ENCODE data around the gene CANT1. TPM values are rescaled to one million over a fixed set of nuclear protein-coding genes. Genes with fewer than 3 reads are reported as not detected.
A peak's percentile ranks its signal among the peaks of the same experiment; 100 is the strongest.

Gene CANT1
- total RNA-seq, 4 donors from 2014 or later = 17.5 to 38.3 (median 26.6) TPM

DNA sequence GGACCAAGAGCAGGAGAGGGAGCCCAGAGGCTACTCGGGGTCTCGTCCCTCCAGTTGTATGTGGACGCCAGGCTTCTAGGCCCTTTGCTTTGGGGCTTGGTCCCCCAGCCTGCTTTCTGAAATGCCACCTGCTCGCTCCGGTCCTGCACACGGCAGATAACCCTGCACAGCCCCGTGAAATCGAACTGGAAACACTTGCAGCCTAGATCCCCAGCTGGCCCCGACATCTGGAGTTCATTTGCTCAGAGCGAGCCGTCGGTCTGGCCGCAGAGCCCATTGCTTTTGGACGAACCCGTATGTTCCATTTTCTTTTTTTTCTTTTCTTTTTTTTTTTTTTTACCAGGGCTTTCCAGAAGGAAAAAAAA, 37.3 kb upstream of the CANT1 start:
- TF ChIP-seq, protein P1, sequence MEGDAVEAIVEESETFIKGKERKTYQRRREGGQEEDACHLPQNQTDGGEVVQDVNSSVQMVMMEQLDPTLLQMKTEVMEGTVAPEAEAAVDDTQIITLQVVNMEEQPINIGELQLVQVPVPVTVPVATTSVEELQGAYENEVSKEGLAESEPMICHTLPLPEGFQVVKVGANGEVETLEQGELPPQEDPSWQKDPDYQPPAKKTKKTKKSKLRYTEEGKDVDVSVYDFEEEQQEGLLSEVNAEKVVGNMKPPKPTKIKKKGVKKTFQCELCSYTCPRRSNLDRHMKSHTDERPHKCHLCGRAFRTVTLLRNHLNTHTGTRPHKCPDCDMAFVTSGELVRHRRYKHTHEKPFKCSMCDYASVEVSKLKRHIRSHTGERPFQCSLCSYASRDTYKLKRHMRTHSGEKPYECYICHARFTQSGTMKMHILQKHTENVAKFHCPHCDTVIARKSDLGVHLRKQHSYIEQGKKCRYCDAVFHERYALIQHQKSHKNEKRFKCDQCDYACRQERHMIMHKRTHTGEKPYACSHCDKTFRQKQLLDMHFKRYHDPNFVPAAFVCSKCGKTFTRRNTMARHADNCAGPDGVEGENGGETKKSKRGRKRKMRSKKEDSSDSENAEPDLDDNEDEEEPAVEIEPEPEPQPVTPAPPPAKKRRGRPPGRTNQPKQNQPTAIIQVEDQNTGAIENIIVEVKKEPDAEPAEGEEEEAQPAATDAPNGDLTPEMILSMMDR (IDR thresholded peaks at IDR 0.05 in 4 of 5, conservative IDR thresholded peaks at IDR 0.05 in 1 of 5) = no peak
- no peak for TF ChIP-seq POLR2A (IDR thresholded peaks at IDR 0.05)
- ATAC-seq (peak; percentile 30 to 43), DNase-seq (peak in 1 of 2 donors; percentile 43)
- H3K36me3 ChIP-seq = no peaks in the 10 kb centered on the region
- no peaks in the 10 kb centered on the region for H3K9me3 ChIP-seq
- H3K27me3 ChIP-seq = peaks cover 0 to 3% (median 2%) of the 10 kb centered on the region in 3 donors
- intact Hi-C loops (cut with DNase I; ENCODE audit: low total_unique reads) = loop anchor here (2.0 kb wide), 1 partner anchor 36 kb away; no protein-coding TSS in a partner anchor
- peaks cover 10 to 13% of the 10 kb centered on the region in 2 donors for H3K4me1 ChIP-seq
- H3K4me3 ChIP-seq = no peak overlapping the region
- in situ Hi-C loops (cut with MboI; ENCODE audit: low sequenced_read_pairs in 4 of 4) = loop anchor here in 1 of 4 donors (5.0 kb wide), 1 partner anchor 35 kb away; no protein-coding TSS in a partner anchor
- peak overlapping the region; percentile 51 to 67 (median 59) for H3K27ac ChIP-seq

DNA sequence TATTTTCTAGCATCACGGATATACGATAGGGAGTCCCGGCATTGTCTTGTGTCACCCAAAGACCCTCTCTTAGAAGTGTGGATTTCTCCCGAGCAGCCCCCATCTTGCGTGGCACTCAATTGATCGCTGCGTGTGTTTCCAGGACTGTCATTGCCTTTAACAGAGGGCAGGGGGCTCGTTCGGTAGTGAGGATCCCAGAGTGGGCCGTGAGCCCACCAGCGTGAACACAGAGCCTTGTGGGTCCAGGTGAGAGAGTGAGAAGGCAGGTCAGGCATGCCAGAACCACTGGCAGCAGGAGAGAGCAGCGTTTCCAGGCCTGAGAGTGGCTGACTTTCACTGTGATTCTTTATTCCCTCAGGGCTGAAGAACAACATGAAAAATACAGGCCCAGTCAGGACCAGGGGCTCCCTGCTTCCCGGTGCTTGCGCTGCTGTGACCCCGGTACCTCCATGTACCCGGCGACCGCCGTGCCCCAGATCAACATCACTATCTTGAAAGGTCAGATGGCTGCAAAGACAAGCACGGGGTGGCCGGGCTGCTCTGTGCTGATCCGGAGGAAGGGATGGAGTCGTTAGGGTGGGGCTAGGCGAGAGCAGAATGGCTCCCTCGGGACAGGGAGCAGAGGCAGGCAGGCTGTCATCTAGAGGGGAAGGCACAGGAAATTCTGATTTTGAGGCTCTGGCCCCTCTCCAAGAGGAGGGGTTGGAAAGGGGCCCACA, 36.8 kb upstream of the CANT1 start:
- peak in 1 of 2 donors; percentile 42 for DNase-seq
- intact Hi-C loops (cut with DNase I; ENCODE audit: low total_unique reads) (loop anchor here (2.0 kb wide), 1 partner anchor 36 kb away; no protein-coding TSS in a partner anchor), in situ Hi-C loops (cut with MboI; ENCODE audit: low sequenced_read_pairs in 4 of 4) (loop anchor here in 1 of 4 donors (5.0 kb wide), 1 partner anchor 36 kb away; no protein-coding TSS in a partner anchor)
- Histone ChIP-seq H3K36me3 (no peaks in the 10 kb centered on the region), H3K27me3 (peaks cover 0 to 3% (median 2%) of the 10 kb centered on the region in 3 donors), H3K4me1 (peaks cover 10 to 13% of the 10 kb centered on the region in 2 donors), H3K27ac (peak overlapping the region; percentile 51 to 67 (median 59)), H3K9me3 (no peaks in the 10 kb centered on the region), H3K4me3 (no peak overlapping the region)
- TF ChIP-seq, protein P1 (IDR thresholded peaks at IDR 0.05 in 4 of 5, conservative IDR thresholded peaks at IDR 0.05 in 1 of 5) = peak in 2 of 5 experiments; percentile 5 to 6
- no peak for TF ChIP-seq POLR2A (IDR thresholded peaks at IDR 0.05)
- peak in 1 of 2 donors; percentile 33 for ATAC-seq

DNA sequence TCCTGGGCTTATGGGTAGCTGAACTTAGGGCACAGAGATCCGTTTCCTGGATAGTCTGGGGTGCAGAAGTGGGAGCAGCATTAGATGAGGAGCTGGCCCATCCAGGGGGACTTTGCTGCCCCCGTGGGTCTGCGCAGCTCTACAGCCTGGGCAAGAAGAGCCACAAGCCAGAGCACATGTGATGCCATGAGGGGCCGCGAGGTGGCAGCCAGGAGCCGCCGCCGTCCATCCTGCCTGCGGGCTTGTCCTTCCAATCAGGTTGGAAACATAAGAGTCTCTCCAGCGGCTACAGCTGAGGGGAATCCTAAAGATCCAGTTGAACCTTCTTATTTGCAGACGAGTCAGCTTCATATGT, 36.3 kb upstream of the CANT1 start:
- Histone ChIP-seq H3K4me3 (no peak overlapping the region), H3K27me3 (peaks cover 0 to 3% (median 2%) of the 10 kb centered on the region in 3 donors), H3K4me1 (peaks cover 10 to 13% of the 10 kb centered on the region in 2 donors), H3K36me3 (no peaks in the 10 kb centered on the region), H3K9me3 (no peaks in the 10 kb centered on the region), H3K27ac (peak overlapping the region; percentile 51 to 67 (median 59))
- TF ChIP-seq POLR2A (IDR thresholded peaks at IDR 0.05) = no peak
- TF ChIP-seq, protein P1 (IDR thresholded peaks at IDR 0.05 in 4 of 5, conservative IDR thresholded peaks at IDR 0.05 in 1 of 5) = peak; percentile 72 to 96 (median 86)
- in situ Hi-C loops (cut with MboI; ENCODE audit: low sequenced_read_pairs in 4 of 4) = loop anchor here in 1 of 4 donors (5.0 kb wide), 1 partner anchor 36 kb away; no protein-coding TSS in a partner anchor
- ATAC-seq = peak; percentile 70 to 71
- DNase-seq = peak; percentile 57 to 61
- intact Hi-C loops (cut with DNase I; ENCODE audit: low total_unique reads) = loop anchor here (2.0 kb wide), 1 partner anchor 37 kb away; no protein-coding TSS in a partner anchor

DNA sequence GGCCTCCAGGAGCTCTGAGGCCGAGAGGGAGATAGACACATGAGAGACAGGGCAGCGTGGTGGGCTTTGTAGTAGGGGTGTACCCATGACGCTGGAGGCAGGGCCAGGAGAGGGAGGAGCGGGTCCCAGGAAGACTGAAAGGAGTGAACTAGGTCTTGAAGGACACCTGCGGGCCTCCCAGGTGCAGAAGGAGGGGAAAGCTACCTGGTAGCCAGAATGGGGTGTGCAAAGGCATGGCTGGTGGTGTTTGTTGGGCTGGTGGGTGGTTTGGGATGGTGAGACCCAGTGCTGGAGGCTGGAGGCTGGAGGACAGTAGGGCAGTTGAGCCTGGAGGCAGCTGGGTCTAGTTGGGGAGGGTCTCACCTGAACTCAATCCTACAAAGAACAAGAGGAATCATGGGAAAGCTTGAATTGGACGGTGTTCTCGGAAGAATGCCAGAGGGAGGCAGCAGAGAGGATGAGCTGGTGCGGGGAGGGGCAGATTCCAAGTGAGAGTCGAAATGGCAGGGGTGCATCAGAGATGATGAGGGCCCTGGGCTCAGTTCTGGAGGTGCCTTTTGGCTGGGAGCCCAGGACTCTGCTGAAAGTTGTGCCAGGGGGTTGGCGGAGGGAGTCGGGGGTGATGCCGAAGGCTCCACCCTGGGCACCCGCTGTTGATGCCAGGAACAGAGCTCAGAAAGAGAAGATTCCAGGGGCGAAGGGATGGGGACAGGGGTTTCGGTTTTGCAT, 35.6 kb upstream of the CANT1 start:
- DNase-seq (no peak), ATAC-seq (no peak)
- Histone ChIP-seq H3K4me1 (peaks cover 10 to 13% of the 10 kb centered on the region in 2 donors), H3K9me3 (no peaks in the 10 kb centered on the region), H3K27me3 (peaks cover 0 to 3% (median 0%) of the 10 kb centered on the region in 3 donors), H3K27ac (no peak overlapping the region), H3K36me3 (no peaks in the 10 kb centered on the region), H3K4me3 (no peak overlapping the region)
- intact Hi-C loops (cut with DNase I; ENCODE audit: low total_unique reads) = no loop called here
- TF ChIP-seq, protein P1 (IDR thresholded peaks at IDR 0.05 in 4 of 5, conservative IDR thresholded peaks at IDR 0.05 in 1 of 5) = no peak
- no peak for TF ChIP-seq POLR2A (IDR thresholded peaks at IDR 0.05)
- in situ Hi-C loops (cut with MboI; ENCODE audit: low sequenced_read_pairs in 4 of 4) = loop anchor here in 1 of 4 donors (5.0 kb wide), 1 partner anchor 37 kb away; no protein-coding TSS in a partner anchor
